ENCODE measurements around the gene KRTAP1-1.
"Not testable (repeated sequence)": the region's sequence is repeated elsewhere in the genome, so short reads cannot be mapped to it uniquely, and the experiment has no call there.

KRTAP1-1 gene

DNA sequence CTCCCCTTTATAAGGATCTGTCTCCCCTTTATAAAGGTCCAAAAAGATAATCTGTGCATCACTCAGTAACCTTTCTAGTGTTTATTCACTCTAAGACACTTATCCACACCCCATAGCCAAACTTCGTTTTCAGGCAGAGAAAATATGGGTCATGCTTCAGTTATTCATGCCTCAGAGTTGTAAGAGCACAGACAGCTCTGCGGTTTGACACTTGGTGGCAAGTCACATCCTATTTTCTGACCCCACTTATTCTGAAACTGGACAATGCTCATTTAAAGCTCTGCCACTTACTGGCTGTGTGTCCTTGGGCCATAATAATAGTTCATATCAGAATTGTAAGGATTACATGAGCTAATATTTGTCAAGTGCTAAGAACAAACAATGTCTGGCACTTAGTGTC is 7.9 kb upstream of the KRTAP1-1 start:
- Mint-ChIP-seq H3K36me3 (ENCODE audit: insufficient read depth) (no peaks in the 10 kb centered on the region), H3K27ac (ENCODE audit: low read depth) (no peak overlapping the region), H3K27me3 (peaks cover 81% of the 10 kb centered on the region), H3K9me3 (no peaks in the 10 kb centered on the region), H3K4me3 (no peak overlapping the region), H3K4me1 (no peaks in the 10 kb centered on the region)
- no peak for ATAC-seq (replicated peaks; ENCODE audit: extremely low read depth, poor library complexity, severe bottlenecking)
- no peak for DNase-seq (ENCODE audit: low spot score in 2 of 2)

GRCh38 chr17:41048441-41048840 is 7.2 kb upstream of the KRTAP1-1 start:
- peaks cover 74% of the 10 kb centered on the region for H3K27me3 Mint-ChIP-seq
- H3K4me3 Mint-ChIP-seq = no peak overlapping the region
- no peaks in the 10 kb centered on the region for H3K9me3 Mint-ChIP-seq
- no peak overlapping the region for H3K27ac Mint-ChIP-seq (ENCODE audit: low read depth)
- H3K36me3 Mint-ChIP-seq (ENCODE audit: insufficient read depth) = no peaks in the 10 kb centered on the region
- DNase-seq (ENCODE audit: low spot score in 2 of 2) (no peak), ATAC-seq (replicated peaks; ENCODE audit: extremely low read depth, poor library complexity, severe bottlenecking) (no peak)
- no peaks in the 10 kb centered on the region for H3K4me1 Mint-ChIP-seq

GRCh38 chr17:41046735-41047465 is 5.7 kb upstream of the KRTAP1-1 start, which contains the start of gene KRTAP2-1:
KRTAP2-1 (minus strand) TSS chr17:41047316; CDS start chr17:41047267, 49 bp downstream.
- not testable (repeated sequence) for H3K9me3 Mint-ChIP-seq; DNase-seq (ENCODE audit: low spot score in 2 of 2); H3K36me3 Mint-ChIP-seq (ENCODE audit: insufficient read depth); H3K4me3 Mint-ChIP-seq; ATAC-seq (replicated peaks; ENCODE audit: extremely low read depth, poor library complexity, severe bottlenecking); H3K27ac Mint-ChIP-seq (ENCODE audit: low read depth); H3K4me1 Mint-ChIP-seq
- peaks cover 67% of the 10 kb centered on the region for H3K27me3 Mint-ChIP-seq

DNA sequence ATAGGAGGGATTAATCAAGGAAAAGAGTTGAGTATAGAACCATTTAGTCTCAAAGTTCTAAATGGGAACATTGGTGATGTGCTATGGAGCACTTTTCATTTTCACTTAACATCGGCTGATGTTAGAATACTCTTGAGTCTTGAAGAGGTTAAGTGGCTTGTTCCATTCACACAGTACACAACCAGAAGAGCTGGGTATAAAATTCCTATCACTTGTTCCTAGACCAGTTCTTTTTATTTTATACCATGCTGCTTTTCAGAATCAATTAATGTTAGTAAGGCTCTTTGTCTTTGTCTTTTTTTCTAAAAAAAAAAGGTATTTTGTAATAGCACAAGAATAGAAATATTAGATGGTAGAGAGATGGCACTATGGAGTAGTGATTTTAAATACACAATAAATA is 1.7 kb upstream of the KRTAP1-1 start:
- Mint-ChIP-seq H3K9me3 (no peaks in the 10 kb centered on the region), H3K27ac (ENCODE audit: low read depth) (no peak overlapping the region), H3K4me1 (no peaks in the 10 kb centered on the region), H3K4me3 (no peak overlapping the region), H3K36me3 (ENCODE audit: insufficient read depth) (no peaks in the 10 kb centered on the region), H3K27me3 (peaks cover 67% of the 10 kb centered on the region)
- no peak for ATAC-seq (replicated peaks; ENCODE audit: extremely low read depth, poor library complexity, severe bottlenecking)
- DNase-seq (ENCODE audit: low spot score in 2 of 2) = no peak

GRCh38 chr17:41037853-41038350 is 3.3 kb downstream of the KRTAP1-1 start:
- DNase-seq (ENCODE audit: low spot score in 2 of 2) = no peak
- Mint-ChIP-seq H3K36me3 (ENCODE audit: insufficient read depth) (no peaks in the 10 kb centered on the region), H3K27ac (ENCODE audit: low read depth) (no peak overlapping the region), H3K4me3 (no peak overlapping the region), H3K4me1 (no peaks in the 10 kb centered on the region), H3K9me3 (no peaks in the 10 kb centered on the region), H3K27me3 (peaks cover 74% of the 10 kb centered on the region)
- ATAC-seq (replicated peaks; ENCODE audit: extremely low read depth, poor library complexity, severe bottlenecking) = no peak

- not testable (repeated sequence) for DNase-seq (ENCODE audit: low spot score in 2 of 2); H3K36me3 Mint-ChIP-seq (ENCODE audit: insufficient read depth); H3K4me1 Mint-ChIP-seq; H3K4me3 Mint-ChIP-seq; H3K27ac Mint-ChIP-seq (ENCODE audit: low read depth); H3K9me3 Mint-ChIP-seq; ATAC-seq (replicated peaks; ENCODE audit: extremely low read depth, poor library complexity, severe bottlenecking)
- H3K27me3 Mint-ChIP-seq = peaks cover 69% of the 10 kb centered on the region
These were observed 6.8 kb downstream of the KRTAP1-1 start, which contains the start of gene KRTAP1-3 for GRCh38 chr17:41034346-41034935. KRTAP1-3 (minus strand) TSS chr17:41034874; CDS start chr17:41034821, 53 bp downstream.

- Mint-ChIP-seq H3K27me3 (peaks cover 77% of the 10 kb centered on the region), H3K9me3 (no peaks in the 10 kb centered on the region), H3K4me1 (no peaks in the 10 kb centered on the region), H3K36me3 (ENCODE audit: insufficient read depth) (no peaks in the 10 kb centered on the region), H3K27ac (ENCODE audit: low read depth) (no peak within 1 kb of the TSS), H3K4me3 (no peak within 1 kb of the TSS)
- ATAC-seq (replicated peaks; ENCODE audit: extremely low read depth, poor library complexity, severe bottlenecking) = no peak
- no peak for DNase-seq (ENCODE audit: low spot score in 2 of 2)
These were observed 11.5 kb downstream of the KRTAP1-1 start, which contains the start of gene KRTAP1-4 for GRCh38 chr17:41029633-41030245. KRTAP1-4 (minus strand) TSS chr17:41030195; CDS start chr17:41030078, 117 bp downstream.

DNA sequence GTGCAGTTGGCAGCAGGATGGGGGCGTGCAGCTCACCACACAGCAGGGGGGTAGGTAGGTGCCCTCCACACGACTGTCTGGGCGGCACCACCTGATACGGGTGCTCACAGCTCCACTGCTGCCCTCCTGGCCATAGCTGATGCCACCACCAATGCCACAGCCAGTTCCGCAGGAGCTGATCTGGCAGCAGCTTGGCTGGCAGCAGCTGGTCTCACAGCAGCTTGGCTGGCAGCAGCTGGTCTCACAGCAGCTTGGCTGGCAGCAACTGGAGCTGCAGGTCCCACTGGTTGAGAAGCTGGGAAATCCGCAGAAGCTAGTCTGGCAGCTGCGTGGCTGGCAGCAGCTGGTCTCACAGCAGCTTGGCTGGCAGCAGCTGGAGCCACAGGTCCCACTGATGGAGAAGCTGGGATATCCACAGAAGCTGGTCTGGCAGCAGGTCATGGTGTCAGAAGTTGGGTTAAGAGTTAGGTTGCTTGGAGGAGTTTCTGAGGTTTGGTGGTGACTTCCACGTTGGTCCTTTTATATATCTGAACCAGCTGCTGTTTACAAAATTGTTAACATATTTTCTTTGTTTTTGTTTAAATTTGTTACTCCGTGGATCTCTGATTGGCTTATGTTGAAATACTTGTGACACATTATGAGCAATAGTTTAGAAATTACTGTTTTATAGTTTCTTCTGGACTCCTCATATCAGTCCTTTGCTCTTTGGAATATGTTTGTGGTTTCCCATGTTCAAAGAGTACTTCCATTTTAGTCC is 14.4 kb downstream of the KRTAP1-1 start, which contains the start of gene KRTAP1-5:
Gene KRTAP1-5 (minus strand): TSS at position 494 of the 757 bp plus-strand sequence. CDS start 53 bp downstream, at position 441.
- ATAC-seq (replicated peaks; ENCODE audit: extremely low read depth, poor library complexity, severe bottlenecking) (no peak), DNase-seq (ENCODE audit: low spot score in 2 of 2) (no peak)
- Mint-ChIP-seq H3K36me3 (ENCODE audit: insufficient read depth) (no peaks in the 10 kb centered on the region), H3K27me3 (peaks cover 82% of the 10 kb centered on the region), H3K4me3 (no peak within 1 kb of the TSS), H3K4me1 (no peaks in the 10 kb centered on the region), H3K27ac (ENCODE audit: low read depth) (no peak within 1 kb of the TSS), H3K9me3 (no peaks in the 10 kb centered on the region)

DNA sequence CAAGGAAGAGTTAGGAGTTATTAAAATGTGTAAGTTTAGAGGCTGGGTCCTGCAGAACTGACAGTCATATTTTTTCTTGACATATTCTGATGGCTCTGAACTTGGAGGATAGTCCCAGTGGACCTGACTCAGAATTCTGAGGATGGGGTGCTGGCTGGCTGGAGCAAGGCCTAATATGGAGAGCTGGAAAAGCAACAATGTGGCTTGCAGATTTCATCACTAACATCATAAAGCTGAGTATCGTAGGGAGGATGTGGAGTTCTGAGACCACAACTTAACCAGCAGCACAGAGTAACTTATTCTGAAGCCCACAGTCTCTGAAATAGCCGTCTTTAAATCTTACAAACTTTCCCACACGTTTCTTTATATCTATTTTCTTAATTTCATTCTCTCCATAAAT is 16.6 kb downstream of the KRTAP1-1 start:
- no peak overlapping the region for H3K4me3 Mint-ChIP-seq
- no peak for DNase-seq (ENCODE audit: low spot score in 2 of 2)
- H3K27ac Mint-ChIP-seq (ENCODE audit: low read depth) = no peak overlapping the region
- peaks cover 70% of the 10 kb centered on the region for H3K27me3 Mint-ChIP-seq
- no peak for ATAC-seq (replicated peaks; ENCODE audit: extremely low read depth, poor library complexity, severe bottlenecking)
- no peaks in the 10 kb centered on the region for H3K9me3 Mint-ChIP-seq
- H3K4me1 Mint-ChIP-seq = no peaks in the 10 kb centered on the region
- no peaks in the 10 kb centered on the region for H3K36me3 Mint-ChIP-seq (ENCODE audit: insufficient read depth)

DNA sequence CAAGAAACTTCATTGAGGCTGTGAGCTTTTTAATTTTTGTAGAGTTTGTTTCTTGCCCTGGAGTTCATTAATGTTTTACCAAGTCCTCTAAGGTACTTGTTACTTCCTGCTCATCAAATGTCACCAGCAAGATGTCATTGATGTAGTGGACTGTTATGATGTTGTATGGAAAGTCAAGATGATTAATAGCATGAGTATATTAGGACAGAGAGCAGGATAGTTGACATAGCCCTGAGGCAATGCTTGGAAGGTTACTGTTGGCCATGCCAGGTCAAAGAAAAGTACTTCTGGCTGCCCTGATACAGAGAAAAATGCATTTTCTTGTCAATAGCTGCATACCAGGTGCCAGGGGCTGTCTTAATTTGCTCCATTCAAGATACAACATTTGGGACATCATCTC is 20.9 kb downstream of the KRTAP1-1 start:
- Mint-ChIP-seq H3K36me3 (ENCODE audit: insufficient read depth) (no peaks in the 10 kb centered on the region), H3K27me3 (peaks cover 48% of the 10 kb centered on the region), H3K4me1 (no peaks in the 10 kb centered on the region), H3K27ac (ENCODE audit: low read depth) (no peak overlapping the region), H3K9me3 (no peaks in the 10 kb centered on the region), H3K4me3 (no peak overlapping the region)
- ATAC-seq (replicated peaks; ENCODE audit: extremely low read depth, poor library complexity, severe bottlenecking) (no peak), DNase-seq (ENCODE audit: low spot score in 2 of 2) (no peak)

DNA sequence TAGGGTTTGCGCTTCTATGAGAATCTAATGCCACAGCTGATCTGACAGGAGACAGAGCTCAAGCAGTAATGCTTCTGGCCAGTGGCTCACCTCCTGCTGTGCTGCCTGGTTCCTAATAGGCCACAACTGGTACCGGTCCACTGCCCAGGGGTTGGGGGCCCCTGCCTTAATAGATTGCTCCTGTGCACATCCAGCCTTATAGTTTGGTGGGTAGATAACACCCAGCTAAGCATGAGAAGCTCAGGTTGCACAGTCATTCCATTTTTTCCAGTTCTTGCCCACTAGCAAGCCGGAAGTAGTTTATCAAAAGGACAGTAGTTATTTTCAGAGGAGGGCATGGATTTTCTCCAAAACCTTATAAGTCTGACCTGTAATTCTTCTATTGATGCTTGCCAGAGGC is 21.8 kb downstream of the KRTAP1-1 start:
- Mint-ChIP-seq H3K27ac (ENCODE audit: low read depth) (no peak overlapping the region), H3K27me3 (peaks cover 46% of the 10 kb centered on the region), H3K4me1 (no peaks in the 10 kb centered on the region), H3K4me3 (no peak overlapping the region), H3K9me3 (no peaks in the 10 kb centered on the region), H3K36me3 (ENCODE audit: insufficient read depth) (no peaks in the 10 kb centered on the region)
- DNase-seq (ENCODE audit: low spot score in 2 of 2) (no peak), ATAC-seq (replicated peaks; ENCODE audit: extremely low read depth, poor library complexity, severe bottlenecking) (no peak)

DNA sequence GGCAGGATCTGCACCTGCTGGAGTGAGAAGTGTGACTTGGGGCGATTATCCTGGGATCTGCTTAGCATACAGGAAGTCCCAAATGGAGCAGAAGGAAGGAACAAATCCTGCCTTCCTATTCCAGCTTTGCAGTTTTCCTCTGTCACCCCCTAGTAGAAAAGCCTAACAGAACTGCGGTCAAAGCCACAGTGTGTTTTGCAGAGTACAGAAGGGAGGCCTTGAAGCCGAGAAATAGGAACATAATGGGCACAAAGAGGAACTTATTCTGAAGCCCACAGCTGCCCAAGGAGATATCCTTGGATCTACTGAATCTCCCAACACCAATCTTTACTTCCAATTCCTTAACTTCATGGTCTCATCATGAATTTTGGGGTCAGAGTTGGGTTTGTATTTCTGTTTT is 22.7 kb downstream of the KRTAP1-1 start:
- Mint-ChIP-seq H3K36me3 (ENCODE audit: insufficient read depth) (no peaks in the 10 kb centered on the region), H3K4me1 (no peaks in the 10 kb centered on the region), H3K27me3 (peaks cover 41% of the 10 kb centered on the region), H3K9me3 (no peaks in the 10 kb centered on the region), H3K27ac (ENCODE audit: low read depth) (no peak overlapping the region), H3K4me3 (no peak overlapping the region)
- DNase-seq (ENCODE audit: low spot score in 2 of 2) (no peak), ATAC-seq (replicated peaks; ENCODE audit: extremely low read depth, poor library complexity, severe bottlenecking) (no peak)

All from central memory CD8-positive, alpha-beta T cell (primary cell).